Suprapubic skin (tissue), 3 donors: ENCODE measurements around the gene NTSR1.

ENCODE experiments used
- EP300 ChIP-seq: sonication (generic); formaldehyde crosslinking; IDR thresholded peaks from one replicate; pipeline ENCODE4 v1.6.1; 2017; ENCODE audit warnings: antibody characterized with exemption
- POLR2A ChIP-seq, 2 donors: fragments of 450-650 bp; IDR thresholded peaks; one replicate each; pipeline ENCODE4 v1.6.1; 2017; ENCODE audit warnings: antibody characterized with exemption in 2 of 2, mild to moderate bottlenecking in 2 of 2, moderate library complexity in 2 of 2
- TF ChIP-seq, protein P1 (sequence below), 2 donors: fragments of 200-600 bp in 1 of 2; fragments of 450-650 bp in 1 of 2; sonication (generic) in 1 of 2; IDR thresholded peaks; one replicate each; pipeline ENCODE4 v1.5.1; 2016 to 2019; ENCODE audit warnings: antibody characterized with exemption in 2 of 2, mild to moderate bottlenecking in 1 of 2, moderate library complexity in 1 of 2

GRCh38 chr20:62765432-62766070 lies 56.9 kb downstream of the NTSR1 start:
- TF ChIP-seq, protein P1, sequence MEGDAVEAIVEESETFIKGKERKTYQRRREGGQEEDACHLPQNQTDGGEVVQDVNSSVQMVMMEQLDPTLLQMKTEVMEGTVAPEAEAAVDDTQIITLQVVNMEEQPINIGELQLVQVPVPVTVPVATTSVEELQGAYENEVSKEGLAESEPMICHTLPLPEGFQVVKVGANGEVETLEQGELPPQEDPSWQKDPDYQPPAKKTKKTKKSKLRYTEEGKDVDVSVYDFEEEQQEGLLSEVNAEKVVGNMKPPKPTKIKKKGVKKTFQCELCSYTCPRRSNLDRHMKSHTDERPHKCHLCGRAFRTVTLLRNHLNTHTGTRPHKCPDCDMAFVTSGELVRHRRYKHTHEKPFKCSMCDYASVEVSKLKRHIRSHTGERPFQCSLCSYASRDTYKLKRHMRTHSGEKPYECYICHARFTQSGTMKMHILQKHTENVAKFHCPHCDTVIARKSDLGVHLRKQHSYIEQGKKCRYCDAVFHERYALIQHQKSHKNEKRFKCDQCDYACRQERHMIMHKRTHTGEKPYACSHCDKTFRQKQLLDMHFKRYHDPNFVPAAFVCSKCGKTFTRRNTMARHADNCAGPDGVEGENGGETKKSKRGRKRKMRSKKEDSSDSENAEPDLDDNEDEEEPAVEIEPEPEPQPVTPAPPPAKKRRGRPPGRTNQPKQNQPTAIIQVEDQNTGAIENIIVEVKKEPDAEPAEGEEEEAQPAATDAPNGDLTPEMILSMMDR (IDR thresholded peaks at IDR 0.05): no peak
- no peak for TF ChIP-seq EP300
- TF ChIP-seq POLR2A (IDR thresholded peaks at IDR 0.05): no peak
